NCI-H69 (cell line): ENCODE results near the gene EXPH5.

Experiments used
- DNase-seq: peaks from one replicate; lab custom pipeline; 2025; lab: John Stamatoyannopoulos, UW

The EXPH5 gene

DNA sequence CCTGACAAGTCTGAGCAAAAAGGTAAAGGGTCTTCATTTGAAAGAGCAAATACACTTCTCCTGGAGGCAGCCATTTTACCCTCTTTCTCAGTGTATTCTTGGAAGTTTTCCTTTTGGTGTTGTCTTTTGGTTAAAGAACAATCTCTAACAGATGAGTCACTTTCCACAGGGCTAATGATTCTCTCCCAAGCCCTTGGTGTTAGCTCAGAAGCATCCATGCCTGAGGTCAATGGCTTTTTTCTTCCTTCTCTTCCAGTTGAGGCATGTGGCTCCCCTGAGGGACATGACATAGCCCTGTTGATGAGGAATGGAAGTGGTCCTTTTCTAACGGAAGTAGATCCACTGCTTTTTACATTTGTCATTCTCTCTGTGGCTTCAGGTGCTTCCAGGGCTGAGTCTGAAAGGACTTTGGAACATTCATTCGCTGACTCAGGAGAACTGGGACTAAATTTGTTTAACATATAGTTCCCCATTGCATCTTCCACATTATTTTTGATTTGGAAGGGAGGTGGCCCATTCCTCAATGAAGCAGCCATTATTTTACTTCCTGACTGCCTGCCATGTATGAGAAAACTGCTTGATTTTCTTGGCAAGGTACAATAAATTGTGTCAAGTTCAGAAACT is 81.6 kb downstream of the EXPH5 start:
- DNase-seq = no peak

GRCh38 chr11:108508653-108509593 is 84.6 kb downstream of the EXPH5 start:
- DNase-seq = no peak

- no peak for DNase-seq
These were observed 92.2 kb downstream of the EXPH5 start for GRCh38 chr11:108501396-108501795.

DNA sequence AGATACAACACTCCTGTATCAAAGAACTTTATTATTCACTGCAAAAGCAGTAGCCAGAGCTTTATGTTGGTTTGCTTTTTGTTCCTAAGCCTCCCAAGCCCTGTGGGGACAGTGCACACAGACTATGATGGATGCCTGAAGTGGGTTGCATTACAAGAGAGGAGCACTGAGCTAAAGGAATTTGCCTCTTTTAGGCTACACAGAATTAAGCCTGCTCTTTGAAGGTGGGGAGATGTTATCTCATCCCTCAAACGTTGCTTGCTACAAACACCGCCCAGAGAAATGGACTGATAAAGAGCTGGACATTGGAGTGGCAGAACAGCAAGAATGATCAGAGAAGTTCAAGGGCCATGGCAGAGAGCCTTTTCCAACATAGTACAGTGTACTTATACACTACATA is 92.8 kb downstream of the EXPH5 start:
- DNase-seq = no peak

DNA sequence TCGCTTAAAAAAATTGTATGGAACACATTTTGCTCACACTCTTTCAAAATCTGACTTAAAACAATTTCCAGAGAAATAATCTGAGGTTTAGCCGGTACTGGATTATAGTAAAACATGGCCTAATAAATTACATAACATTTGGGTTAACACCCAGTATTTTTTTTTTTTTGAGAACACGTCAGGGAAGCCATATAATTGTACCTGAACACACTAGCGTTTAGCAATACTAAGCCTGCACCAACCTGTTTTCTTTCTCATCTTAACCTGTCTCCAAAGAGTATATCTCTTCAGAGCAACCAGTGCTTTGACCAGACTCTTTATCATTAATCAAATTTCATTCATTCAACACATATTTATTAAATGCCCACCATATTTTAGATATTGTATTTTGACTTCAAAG is 93.4 kb downstream of the EXPH5 start:
- DNase-seq = no peak

- DNase-seq = no peak
These were observed 94.7 kb downstream of the EXPH5 start for GRCh38 chr11:108498816-108499408.

- peak; percentile 80 for DNase-seq
These were observed 95.3 kb downstream of the EXPH5 start, which contains the start of gene POGLUT3 for GRCh38 chr11:108498046-108498815. POGLUT3 (minus strand) TSS chr11:108498384; CDS start chr11:108498366, 18 bp downstream.

DNA sequence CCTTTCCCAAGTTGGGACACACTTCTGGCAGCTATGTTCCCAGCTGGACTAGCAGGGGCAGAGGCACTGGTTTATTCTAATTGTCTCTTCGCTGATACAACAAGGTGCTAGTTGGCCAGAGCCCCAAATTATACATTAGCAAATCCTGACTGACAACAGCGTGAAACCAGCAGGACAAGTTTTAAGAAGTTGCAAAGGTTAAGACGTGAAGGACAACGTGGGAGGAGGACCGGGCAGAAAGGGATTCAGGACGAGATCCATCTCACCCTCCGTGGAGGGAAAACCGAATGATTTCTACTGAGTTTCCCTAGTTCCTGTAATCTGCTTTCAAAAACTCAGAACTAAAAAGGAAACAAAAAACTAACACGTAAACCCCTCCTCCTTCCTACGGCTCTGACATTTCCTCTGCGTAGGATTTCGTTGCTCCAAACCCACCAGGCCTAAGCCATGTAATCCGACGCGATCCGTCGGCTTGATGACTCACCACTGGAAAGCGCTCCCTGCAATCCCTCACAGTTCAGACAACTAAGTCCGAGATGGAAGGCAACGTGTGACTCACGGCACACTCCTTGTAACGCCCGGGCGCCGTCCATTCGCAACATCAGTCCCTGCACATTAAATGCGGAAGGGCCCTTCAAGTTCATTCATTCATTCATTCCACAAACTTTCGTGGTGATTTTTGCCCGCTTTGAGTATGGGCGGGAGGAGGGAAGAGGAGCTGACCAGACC is 96.1 kb downstream of the EXPH5 start:
- peak; percentile 91 for DNase-seq

DNA sequence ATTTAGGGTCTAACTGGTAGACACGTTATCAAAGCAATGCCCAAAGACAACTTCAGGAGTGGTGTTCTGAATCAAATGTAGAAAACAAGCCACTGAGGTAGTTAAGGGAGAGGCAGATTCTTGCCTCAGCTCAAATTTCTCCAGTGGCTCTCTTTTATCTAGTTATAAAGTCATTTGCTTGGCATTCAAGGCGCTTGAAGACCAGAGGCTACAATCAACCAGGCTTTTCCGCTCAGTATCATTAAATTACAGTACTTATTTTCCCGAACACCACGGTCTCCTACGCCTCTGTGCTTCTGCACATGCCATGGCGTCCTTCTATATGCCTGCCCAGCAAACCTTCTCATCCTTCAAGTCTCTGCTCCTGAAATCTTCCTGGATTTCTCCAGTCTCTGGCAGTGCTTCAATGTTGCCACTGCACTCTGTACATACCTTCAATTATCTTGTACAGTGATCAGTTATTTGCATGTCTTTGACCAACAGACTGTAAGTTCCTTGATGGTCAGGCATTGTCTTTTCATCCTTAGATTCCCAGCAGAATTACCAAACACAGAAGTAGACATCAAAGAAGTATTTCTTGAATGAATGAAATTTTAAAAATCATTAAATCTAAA is 96.8 kb downstream of the EXPH5 start:
- DNase-seq = peak; percentile 29

GRCh38 chr11:108495326-108495725 is 98.2 kb downstream of the EXPH5 start:
- DNase-seq = no peak

DNA sequence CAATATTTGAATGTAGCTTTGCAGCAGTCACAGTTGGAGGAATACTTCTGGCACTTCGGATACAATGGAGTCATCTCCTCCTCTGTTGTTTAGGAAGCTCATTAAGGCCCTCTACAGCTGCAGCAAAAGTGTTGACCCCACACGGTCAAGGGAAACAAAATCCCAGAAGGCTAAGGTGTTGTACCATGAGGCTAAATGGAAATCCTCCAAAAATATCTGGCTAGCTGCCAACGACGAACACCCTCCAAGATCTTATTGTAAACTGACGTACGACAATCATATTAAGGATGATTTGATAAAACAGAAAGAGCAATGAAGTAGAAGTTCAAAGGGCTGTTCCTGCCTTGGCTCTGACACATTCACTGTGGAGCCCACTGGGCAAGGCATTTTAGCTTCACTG is 99.4 kb downstream of the EXPH5 start:
- peak; percentile 64 for DNase-seq

GRCh38 chr11:108491936-108492335 is 101.6 kb downstream of the EXPH5 start:
- no peak for DNase-seq

DNA sequence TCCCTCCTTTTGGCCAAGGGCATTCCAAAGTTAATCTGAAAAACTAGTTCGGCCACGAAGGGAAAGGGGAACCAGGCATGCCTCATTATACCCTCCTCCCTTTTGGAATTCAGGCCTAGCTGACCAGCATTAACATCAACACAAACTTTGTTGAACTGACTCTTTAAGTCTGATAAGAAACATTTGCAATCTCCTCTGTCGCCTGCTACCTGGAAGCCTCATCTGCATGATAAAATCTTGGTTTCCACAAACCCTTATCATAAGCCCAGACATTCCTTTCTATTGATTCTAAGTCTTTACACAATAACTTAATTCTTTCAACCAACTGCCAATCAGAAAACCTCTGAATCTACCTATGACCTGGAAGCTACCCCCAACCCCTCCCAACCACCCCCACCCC is 106.7 kb downstream of the EXPH5 start:
- DNase-seq = no peak

GRCh38 chr11:108486331-108486730 is 107.2 kb downstream of the EXPH5 start:
- DNase-seq = no peak

DNA sequence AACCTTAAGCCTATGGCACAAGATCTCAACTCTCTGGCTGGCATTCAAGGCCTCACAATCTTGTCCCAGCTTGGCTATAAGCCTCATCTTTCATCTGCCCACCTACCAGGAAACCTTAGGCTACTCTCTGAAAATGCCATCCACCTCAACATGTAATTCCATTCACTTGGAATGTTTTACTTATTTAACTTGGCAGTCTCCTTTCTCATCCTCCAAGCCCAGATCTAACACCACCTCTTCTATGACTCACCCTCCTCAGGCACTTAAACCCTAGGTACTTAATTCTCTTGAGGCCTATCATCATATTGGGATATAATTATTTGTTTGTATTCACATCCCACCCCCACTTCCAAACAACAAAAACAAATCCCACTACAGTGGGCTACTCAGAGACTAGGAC is 110.4 kb downstream of the EXPH5 start:
- DNase-seq = no peak

DNA sequence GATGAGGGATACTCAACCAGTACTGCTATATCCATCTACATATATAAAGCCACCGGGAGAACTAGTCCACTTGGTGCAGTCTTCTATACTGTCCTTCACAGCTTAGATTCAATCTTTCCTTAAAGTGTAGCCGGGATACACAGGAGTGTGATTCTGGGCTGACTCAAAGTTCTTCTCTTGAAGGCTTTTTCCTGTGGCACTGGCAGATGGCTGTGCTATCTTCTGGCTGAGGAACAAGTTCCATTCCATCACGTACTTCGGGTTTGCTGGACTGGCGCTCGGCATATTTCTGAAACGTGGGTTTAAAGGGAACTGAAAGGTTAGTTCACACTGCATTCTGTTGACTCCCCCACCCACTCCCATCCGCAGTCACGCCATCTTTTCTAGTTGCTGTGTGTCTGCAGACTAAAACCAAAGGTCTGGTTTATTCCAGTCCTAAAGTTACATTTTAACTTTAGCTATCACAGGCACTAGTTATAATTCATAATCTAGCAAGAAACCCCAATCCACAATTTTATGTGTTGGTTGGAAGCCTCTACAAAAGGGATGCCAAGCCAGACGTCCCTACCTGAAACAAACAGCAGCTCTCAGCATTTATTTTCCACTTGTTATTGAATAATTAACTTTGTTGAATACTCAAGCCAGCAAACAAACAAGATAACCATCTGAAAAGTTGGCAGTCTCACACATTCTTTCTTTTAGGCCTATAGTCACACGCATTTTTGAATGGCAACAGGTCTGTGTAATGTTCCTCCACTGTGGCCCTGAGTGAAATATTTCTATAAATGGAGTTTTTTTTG is 118.7 kb downstream of the EXPH5 start:
- DNase-seq = no peak

DNA sequence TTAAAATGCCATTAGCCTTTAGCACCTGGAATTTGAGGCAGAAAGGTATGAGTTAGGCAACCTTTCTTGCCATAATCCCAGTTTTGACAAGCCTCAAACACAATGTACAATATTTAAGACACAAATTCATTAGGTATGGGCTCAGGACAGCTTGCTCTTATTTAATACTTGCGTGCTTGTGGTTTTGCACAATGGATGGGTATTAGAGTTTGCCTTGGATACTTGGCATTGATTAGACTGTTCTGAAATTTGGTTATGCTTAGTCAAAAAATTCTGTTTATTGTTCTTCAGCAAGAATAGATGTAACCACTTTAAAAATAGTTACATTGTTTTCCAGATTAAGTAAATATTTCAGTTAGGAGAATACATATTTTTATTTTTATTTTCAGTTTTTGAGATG is 120.9 kb downstream of the EXPH5 start:
- no peak for DNase-seq

DNA sequence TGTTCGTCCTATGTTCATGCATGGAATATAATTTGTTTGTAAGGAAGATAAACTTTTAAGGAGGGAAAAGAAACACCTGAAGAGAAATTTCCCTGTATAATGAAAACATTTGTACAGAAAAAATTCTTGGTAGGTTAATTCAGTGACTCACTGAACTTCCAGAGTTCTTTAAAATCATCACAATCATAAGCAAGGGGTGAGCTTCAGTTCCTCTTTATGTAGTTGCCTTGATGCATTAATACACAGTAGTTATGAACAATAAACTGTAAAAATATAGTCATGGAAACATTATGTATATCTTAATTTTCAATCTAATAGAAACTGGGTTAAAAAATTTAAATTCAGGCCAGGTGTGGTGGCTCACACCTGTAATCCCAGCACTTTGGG is 125.1 kb downstream of the EXPH5 start:
- no peak for DNase-seq

DNA sequence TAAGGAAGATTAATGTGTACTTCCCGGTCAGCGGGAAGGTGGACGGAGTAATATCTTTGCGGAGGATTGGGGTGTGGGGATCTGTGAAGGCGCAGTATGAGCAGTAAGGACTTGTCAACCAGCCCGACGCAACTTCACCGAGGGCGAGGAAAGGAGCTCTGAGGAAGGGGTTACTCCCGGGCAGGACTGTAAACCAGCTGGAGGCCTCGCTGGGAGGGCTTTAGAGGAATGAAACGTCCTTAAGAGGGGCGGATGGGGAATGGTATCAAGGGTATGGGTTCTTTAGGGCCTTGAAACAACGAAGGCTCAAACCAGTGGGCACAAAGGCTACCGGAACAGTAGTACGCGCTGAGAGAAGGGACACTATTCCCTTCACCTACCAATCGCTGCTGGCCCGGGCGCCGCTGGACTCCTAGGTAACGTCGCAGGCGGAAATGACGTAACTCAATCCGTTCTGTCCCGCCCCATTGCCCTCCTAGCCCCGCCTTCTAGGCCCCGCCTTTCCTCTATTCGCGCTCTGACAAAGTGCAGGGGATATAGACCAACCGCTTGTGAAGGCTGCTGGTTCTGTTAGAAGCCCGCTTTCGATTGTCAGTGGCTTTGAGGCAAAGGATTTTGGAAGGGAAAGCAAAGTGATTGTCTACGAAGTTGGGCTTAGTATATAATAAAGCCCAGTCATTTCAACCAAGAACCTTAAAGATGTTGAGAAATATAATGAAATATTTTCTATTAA is 126.3 kb downstream of the EXPH5 start, which contains the start of gene C11orf65:
TSS of gene C11orf65 (minus strand) at position 439 of the 733 bp plus-strand sequence. CDS start 5,970 bp downstream, outside the sequence.
- peak; percentile 99 for DNase-seq
